A549 (cell line): Measurements from ENCODE around the gene AP5B1. TPM values are rescaled to one million over a fixed set of nuclear protein-coding genes. Genes with fewer than 3 reads are reported as not detected.
"Not testable (repeated sequence)": the region's sequence is repeated elsewhere in the genome, so short reads cannot be mapped to it uniquely, and the experiment has no call there.

ENCODE experiments used
- ATAC-seq, 2 experiments: fragments of 200-7000 bp in 1 of 2; fragments of >200 bp in 1 of 2; cut with Nextera tagmentation in 1 of 2; cut with Tn5 transposase in 1 of 2; 3 replicates each; pipeline versions ENCODE4 v1.8.0 to v1.9.1; 2018 to 2020; ENCODE audit warnings: mild to moderate bottlenecking in 1 of 2, moderate library complexity in 1 of 2
- CTCF ChIA-PET: fragments of 300-600 bp; sonication (Branson Sonifier 250); formaldehyde crosslinking; extraction: SDS; loops from one replicate; lab custom pipeline; 2021; ENCODE audit warnings: antibody characterized with exemption, inconsistent platforms; lab: Yijun Ruan, JAX
- POLR2A ChIA-PET: fragments of 350-600 bp; formaldehyde crosslinking; extraction: SDS; loops from one replicate; lab custom pipeline; 2021; ENCODE audit warnings: antibody characterized with exemption, inconsistent platforms; lab: Yijun Ruan, JAX
- DNase-seq, 2 experiments: peaks; one replicate each; pipeline versions ENCODE4 v3.0.0 to v3.0.0-alpha.2; 2011 to 2016; ENCODE audit warnings: low read depth in 1 of 2, low spot score in 1 of 2
- FAIRE-seq: peaks from 2 replicates; lab custom pipeline; 2011; peaks lifted over from hg19 to GRCh38; lab: Jason Lieb, UNC
- H3K27ac ChIP-seq, 2 experiments: fragments of >200 bp; sonication (Bioruptor Twin); formaldehyde crosslinking; 3 replicates each; pipeline ENCODE4 v1.5.1; 2016 to 2017
- H3K4me1 ChIP-seq: fragments of >200 bp; sonication (Bioruptor Twin); formaldehyde crosslinking; 3 replicates; pipeline ENCODE4 v1.6.1; 2016
- H3K4me2 ChIP-seq: fragments of >200 bp; sonication (Bioruptor Twin); formaldehyde crosslinking; 3 replicates; pipeline ENCODE4 v1.6.1; 2016
- H3K4me3 ChIP-seq: fragments of >200 bp; sonication (Bioruptor Twin); formaldehyde crosslinking; 3 replicates; pipeline ENCODE4 v1.5.1; 2016
- H3K9me3 ChIP-seq: fragments of >200 bp; sonication (Bioruptor Twin); formaldehyde crosslinking; 3 replicates; pipeline ENCODE4 v1.6.1; 2016
- ATOH8 ChIP-seq: fragments of 250-450 bp; sonication (Bioruptor Pico); IDR thresholded peaks from 2 replicates; pipeline ENCODE4 v1.5.0; 2020; ENCODE audit warnings: low read depth, mild to moderate bottlenecking, moderate library complexity
- CEBPB ChIP-seq, 2 experiments: fragments of >200 bp in 1 of 2; sonication (Bioruptor Twin) in 1 of 2; formaldehyde crosslinking in 1 of 2; IDR thresholded peaks; 2 replicates each; pipeline ENCODE4 v1.6.1; 2012 to 2016
- EHF ChIP-seq: fragments of 250-450 bp; sonication (Bioruptor Pico); IDR thresholded peaks from 2 replicates; pipeline ENCODE4 v1.5.0; 2020; ENCODE audit warnings: mild to moderate bottlenecking
- FOSL2 ChIP-seq, 2 experiments: fragments of 450-650 bp in 1 of 2; fragments of >200 bp in 1 of 2; sonication (Bioruptor Twin) in 1 of 2; formaldehyde crosslinking; IDR thresholded peaks; 2 replicates each; pipeline versions ENCODE4 v1.5.0 to v1.6.1; 2016 to 2020; ENCODE audit warnings: mild to moderate bottlenecking in 1 of 2, moderate library complexity in 1 of 2
- FOXS1 ChIP-seq: fragments of 250-450 bp; sonication (Bioruptor Pico); IDR thresholded peaks from 2 replicates; pipeline ENCODE4 v1.5.0; 2020; ENCODE audit warnings: mild to moderate bottlenecking, moderate library complexity
- HDAC2 ChIP-seq: fragments of 200-600 bp; sonication (generic); IDR thresholded peaks from 2 replicates; pipeline ENCODE4 v1.6.1; 2016
- HEYL ChIP-seq: fragments of 250-450 bp; sonication (Bioruptor Pico); IDR thresholded peaks from 2 replicates; pipeline ENCODE4 v1.8.0; 2021; ENCODE audit warnings: mild to moderate bottlenecking, moderate library complexity
- HOXB5 ChIP-seq: fragments of 250-450 bp; sonication (Bioruptor Pico); IDR thresholded peaks from 2 replicates; pipeline ENCODE4 v1.5.0; 2020; ENCODE audit warnings: mild to moderate bottlenecking, moderate library complexity
- JUN ChIP-seq, 2 experiments: fragments of >200 bp; sonication (Bioruptor Twin); formaldehyde crosslinking; IDR thresholded peaks; 2 replicates in 1 of 2; 3 replicates in 1 of 2; pipeline ENCODE4 v1.6.1; 2016 to 2017
- JUNB ChIP-seq: fragments of >200 bp; sonication (Bioruptor Twin); formaldehyde crosslinking; IDR thresholded peaks from 2 replicates; pipeline ENCODE4 v1.6.1; 2016
- KDM1A ChIP-seq: fragments of 200-600 bp; sonication (generic); IDR thresholded peaks from 2 replicates; pipeline ENCODE4 v1.6.1; 2016; ENCODE audit warnings: low read depth, mild to moderate bottlenecking
- KDM5A ChIP-seq: fragments of 200-600 bp; sonication (generic); IDR thresholded peaks from 2 replicates; pipeline ENCODE4 v1.6.1; 2016; ENCODE audit warnings: antibody characterized with exemption, mild to moderate bottlenecking
- MYC ChIP-seq: IDR thresholded peaks from 2 replicates; pipeline ENCODE4 v1.6.1; 2012; ENCODE audit warnings: mild to moderate bottlenecking, inconsistent platforms, low read length, improper control_type of control experiment, borderline replicate concordance
- POLR2A ChIP-seq: IDR thresholded peaks from 2 replicates; pipeline ENCODE4 v1.6.1; 2012; ENCODE audit warnings: mild to moderate bottlenecking, low read length
- POLR2AphosphoS2 ChIP-seq: conservative IDR thresholded peaks from 2 replicates; pipeline ENCODE4 v1.6.1; 2012; ENCODE audit warnings: low read length, improper control_type of control experiment, inconsistent platforms
- RCOR1 ChIP-seq: fragments of 150-350 bp; IDR thresholded peaks from 2 replicates; pipeline ENCODE4 v1.6.1; 2014; ENCODE audit warnings: antibody characterized with exemption, low read length, low read depth
- TFCP2L1 ChIP-seq: fragments of 250-450 bp; sonication (Bioruptor Pico); IDR thresholded peaks from 2 replicates; pipeline ENCODE4 v1.5.0; 2021; ENCODE audit warnings: mild to moderate bottlenecking
- TP53 ChIP-seq: fragments of 250-450 bp; sonication (Bioruptor Pico); IDR thresholded peaks from 2 replicates; pipeline ENCODE4 v1.5.0; 2021; ENCODE audit warnings: mild to moderate bottlenecking, moderate library complexity
- USF2 ChIP-seq: fragments of 450-650 bp; IDR thresholded peaks from 2 replicates; pipeline ENCODE4 v1.6.1; 2014; ENCODE audit warnings: antibody characterized with exemption
- ZC3H11A ChIP-seq: fragments of 450-650 bp; IDR thresholded peaks from 2 replicates; pipeline ENCODE4 v1.6.1; 2014; ENCODE audit warnings: antibody characterized with exemption, mild to moderate bottlenecking
- ZFP36 ChIP-seq: fragments of 450-650 bp; IDR thresholded peaks from 2 replicates; pipeline ENCODE4 v1.6.1; 2014; ENCODE audit warnings: borderline replicate concordance; ENCODE audit not compliant: partially characterized antibody
- ZSCAN20 ChIP-seq: fragments of 250-450 bp; sonication (Bioruptor Pico); IDR thresholded peaks from 2 replicates; pipeline ENCODE4 v1.8.0; 2022; ENCODE audit warnings: mild to moderate bottlenecking, moderate library complexity
- WGBS: methylation state at CpG from one replicate; pipeline ENCODE4 v1.1.6; 2017; ENCODE audit errors: missing lambda C conversion rate; 5-methylcytosine and 5-hydroxymethylcytosine counted together
- polyA plus RNA-seq, 4 experiments: library from polyadenylated mRNA; depleted of rRNA in 3 of 4; stranded (reverse); fragments of >200 nt; fragmentation: RNase III in 1 of 4; extraction: RNeasy Plus Mini Kit Qiagen cat#74134 plus additional on column Dnase treatment in 1 of 4; gene quantifications; 2 replicates in 3 of 4; 3 replicates in 1 of 4; pipeline ENCODE4 v1.2.3, GENCODE V29; 2011 to 2017

The AP5B1 gene
- polyA plus RNA-seq, 2 of the 4 experiments (the other 2 are of a cell fraction), result 5.2 to 10.2 TPM

- Histone ChIP-seq H3K9me3 (0 out of 3 replicates have a peak, but pooled peaks cover 3% of the 10 kb centered on the region), H3K27ac (no peak overlapping the region), H3K4me2 (no peak overlapping the region), H3K4me1 (no peaks in the 10 kb centered on the region), H3K4me3 (no peak overlapping the region)
- ATAC-seq (no peak), DNase-seq (no peak), FAIRE-seq (no peak)
- 79% methylated on average over 12 of the region's 12 CpGs for WGBS
- ChIA-PET POLR2A (interaction anchor here (1.0 kb wide), 1 partner anchor 59 kb away, joined by 3 read pairs; the partner anchor contains the start of gene KAT5), CTCF (interaction anchor here (0.6 to 3.2 kb wide), 10 partner anchors 9 to 223 kb away, joined by 3 to 46 read pairs (median 6); partner anchors contain the start of genes AP5B1, KAT5 and RNASEH2C)
- no peak for TF ChIP-seq ZSCAN20 (CRISPR knock-in tag)
- TF ChIP-seq HDAC2, result no peak
- TF ChIP-seq JUNB, result no peak
- no peak for TF ChIP-seq EHF (CRISPR knock-in tag)
- no peak for TF ChIP-seq TP53 (CRISPR knock-in tag)
- TF ChIP-seq KDM5A, result no peak
- no peak for TF ChIP-seq POLR2A
- TF ChIP-seq RCOR1, result no peak
- no peak for TF ChIP-seq POLR2AphosphoS2
- TF ChIP-seq HOXB5, result no peak
- TF ChIP-seq TFCP2L1 (CRISPR knock-in tag), result no peak
- TF ChIP-seq MYC, result no peak
- TF ChIP-seq FOXS1, result no peak
- TF ChIP-seq USF2, result no peak
- TF ChIP-seq KDM1A, result no peak
- TF ChIP-seq ATOH8 (CRISPR knock-in tag), result no peak
- no peak for TF ChIP-seq HEYL (CRISPR knock-in tag)
- no peak for TF ChIP-seq CEBPB (IDR thresholded peaks at IDR 0.05)
- TF ChIP-seq ZC3H11A, result no peak
Observed at GRCh38 chr11:65770951-65771567, 9.7 kb downstream of the AP5B1 start.

- H3K4me3 ChIP-seq, H3K4me1 ChIP-seq, H3K9me3 ChIP-seq, FAIRE-seq, DNase-seq, H3K4me2 ChIP-seq, POLR2A ChIA-PET, ATAC-seq, H3K27ac ChIP-seq: not testable (repeated sequence)
- 67% methylated on average over 5 of the region's 5 CpGs for WGBS
- CTCF ChIA-PET, result interaction anchor here (0.7 to 2.6 kb wide), 4 partner anchors 12 to 51 kb away, joined by 3 to 18 read pairs (median 4); partner anchors contain the start of gene AP5B1
Observed at GRCh38 chr11:65767806-65768205, 13.0 kb downstream of the AP5B1 start.

GRCh38 chr11:65767406-65767805 is 13.4 kb downstream of the AP5B1 start:
- no peak for DNase-seq
- CTCF ChIA-PET, result interaction anchor here (0.7 to 2.6 kb wide), 5 partner anchors 12 to 51 kb away, joined by 3 to 18 read pairs (median 3); partner anchors contain the start of gene AP5B1
- H3K9me3 ChIP-seq, result 0 out of 3 replicates have a peak, but pooled peaks cover 3% of the 10 kb centered on the region
- no peak for TF ChIP-seq JUNB
- TF ChIP-seq JUN (IDR thresholded peaks at IDR 0.05), result no peak
- no peak for TF ChIP-seq ZC3H11A
- no peak for TF ChIP-seq TFCP2L1 (CRISPR knock-in tag)
- TF ChIP-seq MYC, result no peak
- TF ChIP-seq FOSL2 (IDR thresholded peaks at IDR 0.05), result no peak
- TF ChIP-seq FOSL2 (CRISPR knock-in tag; IDR thresholded peaks at IDR 0.05), result no peak
- no peak for TF ChIP-seq ZFP36
- TF ChIP-seq, all 56 proteins: peak for 0
- H3K27ac ChIP-seq, result no peak overlapping the region
- H3K4me1 ChIP-seq, result peaks cover 9% of the 10 kb centered on the region; the same call in 2 of the 3 replicates
- POLR2A ChIA-PET, result no interaction called here
- WGBS, result 86% methylated on average over 10 of the region's 10 CpGs
- no peak for ATAC-seq
- H3K4me3 ChIP-seq, result no peak overlapping the region
- no peak for FAIRE-seq
- no peak overlapping the region for H3K4me2 ChIP-seq
